Sciatic nerve (tissue), 1 donor: Measurements from ENCODE around the gene CNIH4. TPM values are rescaled to one million over a fixed set of nuclear protein-coding genes. Genes with fewer than 3 reads are reported as not detected.

Experiments
- microRNA-seq: library from miRNA; unstranded; fragments of <30 nt; microRNA quantifications from one replicate; pipeline ENCODE4 v1.2.0, GENCODE V29; 2020
- total RNA-seq: library from RNA; stranded (reverse); fragmentation: NEBNext Ultra II Directional; extraction: Animal tissue kit (Norgen Biotek cat#: 25700); gene quantifications from one replicate; pipeline ENCODE4 v1.2.1, GENCODE V29; 2021
- donor health status: DM: no; HTN: no; CAD: no.

CNIH4 gene
- total RNA-seq, 1 donor from 2014 or later = 51.3 TPM

Small RNA genes lying within 50 kb of the gene (microRNA-seq; reads per million reads assigned to microRNA genes)
- 1.1 reads per million for gene MIR4742

Other genes with a start within 250 kb of the CNIH4 start
- 29.7 TPM for gene FBXO28, start 242.8 kb upstream of the CNIH4 start, total RNA-seq
- gene DEGS1, start 173.6 kb upstream of the CNIH4 start, total RNA-seq = 46.0 TPM
- 30.4 TPM for gene NVL, start 26.7 kb upstream of the CNIH4 start, total RNA-seq
- 82.4 TPM for gene WDR26, start 77.9 kb downstream of the CNIH4 start, total RNA-seq